Fibroblast of lung (primary cell): ENCODE data around the gene FOXI1.

ENCODE experiments used
- CTCF ChIP-seq, 2 donors: IDR thresholded peaks in 1 of 2; conservative IDR thresholded peaks in 1 of 2; 1 replicate in 1 of 2; 2 replicates in 1 of 2; pipeline ENCODE4 v1.5.1; 2011 to 2012; ENCODE audit warnings: low read length in 2 of 2, control low read depth in 1 of 2, inconsistent platforms in 1 of 2, low read depth in 1 of 2, mild to moderate bottlenecking in 1 of 2
- EZH2 ChIP-seq: IDR thresholded peaks from 2 replicates; pipeline ENCODE4 v1.5.1; 2012; ENCODE audit warnings: low read length, control low read depth, mild to moderate bottlenecking; ENCODE audit errors: missing control alignments

- no peak for TF ChIP-seq CTCF (conservative IDR thresholded peaks at IDR 0.05 in 1 of 2, IDR thresholded peaks at IDR 0.05 in 1 of 2; ENCODE audit: low read depth in 1 of 2, low read length in 2 of 2)
- no peak for TF ChIP-seq EZH2
Measured at GRCh38 chr5:170069512-170069911, 36.2 kb upstream of the FOXI1 start.
